GM12865 (cell line): Measurements from ENCODE around the gene WRAP73.

Experiments
- DNase-seq: peaks from one replicate; pipeline ENCODE4 v3.0.0; 2010; ENCODE audit warnings: low read depth
- H3K4me3 ChIP-seq: 2 replicates; pipeline ENCODE4 v1.5.1; 2011; ENCODE audit warnings: mild to moderate bottlenecking, low read depth, low read length, control low read depth
- TF ChIP-seq, protein P1 (sequence below): IDR thresholded peaks from 2 replicates; pipeline ENCODE4 v1.5.1; 2011; ENCODE audit warnings: low read length, control low read depth, low read depth, inconsistent platforms; ENCODE audit not compliant: insufficient read depth; ENCODE audit errors: missing control alignments

The WRAP73 gene

DNA sequence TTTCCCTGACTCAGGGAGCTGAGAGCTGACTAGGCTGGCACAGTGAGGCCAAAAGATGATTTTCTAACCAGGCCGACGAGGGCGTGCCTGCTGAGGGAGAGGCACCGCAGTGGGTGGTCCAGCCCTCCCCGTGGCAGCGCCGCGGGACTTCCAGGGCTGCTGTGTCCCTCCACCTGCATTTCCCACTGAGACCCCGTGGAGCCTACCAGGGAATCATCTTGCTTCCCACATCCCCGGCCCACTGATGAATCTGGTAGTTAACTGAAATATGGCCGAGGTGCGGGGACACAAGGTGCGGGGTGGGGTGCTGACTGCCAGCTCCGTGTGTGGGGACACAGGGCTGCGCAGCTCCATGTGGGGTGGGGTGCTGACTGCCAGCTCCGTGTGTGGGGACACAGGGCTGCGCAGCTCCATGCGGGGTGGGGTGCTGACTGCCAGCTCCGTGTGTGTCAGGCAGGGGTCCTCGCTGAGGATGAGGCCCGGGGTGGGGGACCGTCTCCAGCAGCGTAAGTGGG is 10.4 kb downstream of the WRAP73 start:
- TF ChIP-seq, protein P1, sequence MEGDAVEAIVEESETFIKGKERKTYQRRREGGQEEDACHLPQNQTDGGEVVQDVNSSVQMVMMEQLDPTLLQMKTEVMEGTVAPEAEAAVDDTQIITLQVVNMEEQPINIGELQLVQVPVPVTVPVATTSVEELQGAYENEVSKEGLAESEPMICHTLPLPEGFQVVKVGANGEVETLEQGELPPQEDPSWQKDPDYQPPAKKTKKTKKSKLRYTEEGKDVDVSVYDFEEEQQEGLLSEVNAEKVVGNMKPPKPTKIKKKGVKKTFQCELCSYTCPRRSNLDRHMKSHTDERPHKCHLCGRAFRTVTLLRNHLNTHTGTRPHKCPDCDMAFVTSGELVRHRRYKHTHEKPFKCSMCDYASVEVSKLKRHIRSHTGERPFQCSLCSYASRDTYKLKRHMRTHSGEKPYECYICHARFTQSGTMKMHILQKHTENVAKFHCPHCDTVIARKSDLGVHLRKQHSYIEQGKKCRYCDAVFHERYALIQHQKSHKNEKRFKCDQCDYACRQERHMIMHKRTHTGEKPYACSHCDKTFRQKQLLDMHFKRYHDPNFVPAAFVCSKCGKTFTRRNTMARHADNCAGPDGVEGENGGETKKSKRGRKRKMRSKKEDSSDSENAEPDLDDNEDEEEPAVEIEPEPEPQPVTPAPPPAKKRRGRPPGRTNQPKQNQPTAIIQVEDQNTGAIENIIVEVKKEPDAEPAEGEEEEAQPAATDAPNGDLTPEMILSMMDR = no peak
- no peak for DNase-seq
- no peak overlapping the region for H3K4me3 ChIP-seq

DNA sequence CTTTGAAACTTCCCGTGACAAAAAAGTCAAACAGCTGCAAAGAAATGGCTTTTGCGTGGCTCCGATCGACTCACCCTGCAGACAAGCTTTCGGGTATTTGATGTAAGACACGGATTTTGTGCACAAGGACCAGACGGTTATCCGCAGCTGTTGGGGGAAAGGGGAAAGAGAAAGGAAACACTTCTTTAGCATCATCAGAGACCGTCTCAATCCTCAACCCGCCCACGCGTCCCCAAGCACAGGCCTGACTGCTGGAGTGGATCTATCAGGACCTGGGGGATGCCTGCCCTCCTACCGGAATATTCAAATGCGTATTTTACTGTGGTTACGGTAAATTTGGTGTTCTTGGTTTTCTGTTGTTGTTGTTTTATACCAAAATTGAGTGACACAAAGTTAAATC is 11.2 kb downstream of the WRAP73 start:
- TF ChIP-seq, protein P1 = no peak
- DNase-seq = no peak
- no peak overlapping the region for H3K4me3 ChIP-seq

DNA sequence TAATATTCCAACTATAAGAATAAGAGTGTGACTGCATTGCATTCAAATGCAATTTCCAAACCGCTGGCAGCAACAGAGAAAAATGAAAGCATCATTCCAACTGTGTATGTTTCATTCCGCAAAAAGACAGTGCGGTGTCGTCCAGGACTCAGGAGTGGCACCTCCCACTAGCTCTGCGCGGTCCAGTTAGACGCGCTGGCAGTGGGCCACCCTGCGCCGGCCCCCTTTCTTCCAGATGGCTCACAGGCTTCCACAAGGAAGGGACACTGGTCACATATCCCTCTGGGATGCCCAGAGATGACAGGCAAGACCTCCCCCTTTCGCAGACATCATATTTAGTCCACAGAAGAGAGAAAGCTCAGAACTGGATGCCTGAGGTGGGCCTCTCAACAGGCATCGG is 11.9 kb downstream of the WRAP73 start:
- no peak for DNase-seq
- TF ChIP-seq, protein P1 = no peak
- no peak overlapping the region for H3K4me3 ChIP-seq

DNA sequence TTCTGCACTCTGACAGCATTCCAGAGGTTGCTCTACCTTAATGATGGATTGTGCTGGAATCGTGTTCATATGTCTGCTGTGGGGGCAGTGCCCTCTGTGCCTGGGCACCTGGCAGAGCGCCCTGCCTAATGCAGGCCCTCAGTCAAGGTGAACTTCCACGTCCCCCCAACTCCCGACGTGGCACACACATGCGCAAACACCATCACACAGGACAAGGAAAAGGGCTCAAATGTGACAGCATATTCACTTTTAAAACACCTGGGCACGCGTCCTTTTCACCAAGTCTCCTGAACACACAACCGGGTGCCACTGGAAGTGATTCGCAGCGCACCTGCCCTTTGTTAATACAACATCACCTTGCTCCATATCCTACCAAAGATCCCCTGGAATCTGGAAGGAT is 13.4 kb downstream of the WRAP73 start:
- no peak overlapping the region for H3K4me3 ChIP-seq
- no peak for DNase-seq
- TF ChIP-seq, protein P1 = no peak

DNA sequence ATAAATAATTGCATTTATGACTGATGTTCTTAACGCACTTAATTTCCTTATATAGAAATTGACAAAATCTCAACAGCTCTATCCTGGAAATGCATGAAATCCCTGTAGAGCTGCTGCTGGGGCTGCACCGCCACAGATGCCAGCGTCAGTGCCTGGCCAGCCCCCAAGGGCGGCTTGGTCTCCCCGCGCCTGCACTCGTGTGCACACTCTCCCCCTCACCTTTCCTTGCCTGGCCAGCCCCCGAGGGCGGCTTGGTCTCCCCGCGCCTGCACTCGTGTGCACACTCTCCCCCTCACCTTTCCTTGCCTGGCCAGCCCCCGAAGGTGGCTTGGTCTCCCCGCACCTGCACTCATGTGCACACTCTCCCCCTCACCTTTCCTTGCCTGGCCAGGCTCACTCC is 13.8 kb downstream of the WRAP73 start:
- TF ChIP-seq, protein P1 = no peak
- H3K4me3 ChIP-seq = no peak overlapping the region
- DNase-seq = no peak

DNA sequence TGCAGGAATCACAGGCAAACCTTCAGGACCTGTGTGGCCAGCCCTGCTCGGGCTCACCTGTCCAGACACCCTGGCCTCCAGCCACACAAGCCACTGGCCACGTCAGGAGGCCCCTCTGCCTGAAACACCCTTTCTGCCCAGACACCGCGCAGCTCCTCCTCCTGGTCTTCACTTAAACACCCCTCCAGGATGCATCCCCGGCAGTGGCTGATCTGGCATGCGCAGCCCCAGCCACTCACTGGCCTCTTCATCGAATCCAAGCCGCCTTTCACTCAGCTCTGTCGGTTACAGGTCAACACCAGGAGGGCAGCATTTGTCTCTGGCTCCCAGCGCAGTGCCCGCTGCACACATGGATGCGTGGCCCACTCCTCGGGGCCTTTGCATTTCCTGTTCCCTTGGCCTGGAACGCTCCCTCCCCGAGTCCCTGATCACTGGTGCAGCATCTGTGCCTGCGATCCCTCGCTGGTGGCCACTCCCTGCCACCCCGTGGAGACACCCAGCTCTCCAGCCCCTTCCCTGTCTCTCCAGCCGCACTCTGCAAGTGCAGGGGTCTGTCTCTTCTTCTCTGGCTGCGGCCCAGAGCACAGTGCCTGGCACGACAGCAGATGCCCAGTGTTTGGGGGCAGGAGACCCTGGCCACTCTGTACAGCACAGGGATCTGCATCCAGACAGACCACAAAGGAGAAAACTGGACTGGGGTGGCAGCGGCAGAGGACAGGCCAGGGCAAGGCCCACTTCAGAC is 15.7 kb downstream of the WRAP73 start:
- TF ChIP-seq, protein P1 = no peak
- DNase-seq = no peak
- H3K4me3 ChIP-seq = no peak overlapping the region
